AG04449 (cell line): Measurements from ENCODE around the gene B3GNT2.
"Not testable (repeated sequence)": the region's sequence is repeated elsewhere in the genome, so short reads cannot be mapped to it uniquely, and the experiment has no call there.

Experiments used
- CTCF ChIA-PET: fragments of 350-600 bp; formaldehyde crosslinking; extraction: SDS; loops from one replicate; lab custom pipeline; 2021; ENCODE audit warnings: antibody characterized with exemption; lab: Yijun Ruan, JAX
- POLR2A ChIA-PET: fragments of 400-600, 350-600 bp; formaldehyde crosslinking; extraction: SDS; loops from one replicate; lab custom pipeline; 2020; ENCODE audit warnings: antibody characterized with exemption, inconsistent platforms; lab: Yijun Ruan, JAX
- DNase-seq: peaks from one replicate; pipeline ENCODE4 v3.0.0-alpha.2; 2010; ENCODE audit warnings: low read depth, low spot score
- H3K4me3 ChIP-seq: 2 replicates; pipeline ENCODE4 v1.5.1; 2011; ENCODE audit warnings: low read depth, mild to moderate bottlenecking, control low read depth, low read length
- CTCF ChIP-seq: IDR thresholded peaks from one replicate; pipeline ENCODE4 v1.5.1; 2011; ENCODE audit warnings: mild to moderate bottlenecking, moderate library complexity, low read length, control low read depth, inconsistent platforms; ENCODE audit not compliant: insufficient read depth; ENCODE audit errors: missing control alignments

B3GNT2 gene

GRCh38 chr2:62192811-62193210 lies 3.1 kb upstream of the B3GNT2 start:
- H3K4me3 ChIP-seq = no peak overlapping the region
- POLR2A ChIA-PET = no interaction called here
- DNase-seq = no peak
- CTCF ChIA-PET = no interaction called here
- TF ChIP-seq CTCF = no peak

GRCh38 chr2:62194558-62195420 lies 1.1 kb upstream of the B3GNT2 start:
- peak overlapping the region; percentile 90 for H3K4me3 ChIP-seq
- CTCF ChIA-PET = interaction anchor here (1.0 kb wide), 1 partner anchor 11 kb away, joined by 3 read pairs; no protein-coding TSS in a partner anchor
- no peak for TF ChIP-seq CTCF

GRCh38 chr2:62196278-62196901 lies 475 bp downstream of the B3GNT2 start:
- DNase-seq = no peak
- peak overlapping the region; percentile 90 for H3K4me3 ChIP-seq
- CTCF ChIA-PET = interaction anchor here (0.6 to 1.1 kb wide), 4 partner anchors 9 to 203 kb away, joined by 3 read pairs; no protein-coding TSS in a partner anchor
- POLR2A ChIA-PET = interaction anchor here (1.0 to 1.3 kb wide), 2 partner anchors 13 to 20 kb away, joined by 3 to 4 read pairs; no protein-coding TSS in a partner anchor
- no peak for TF ChIP-seq CTCF

More at GRCh38 chr2:62194558-62195420, 1.1 kb upstream of the B3GNT2 start:
- DNase-seq = no peak
- POLR2A ChIA-PET = interaction anchor here (0.6 to 1.0 kb wide), 2 partner anchors 10 to 15 kb away, joined by 3 read pairs; no protein-coding TSS in a partner anchor

- no peak for DNase-seq
- H3K4me3 ChIP-seq = peak overlapping the region; percentile 90
- no peak for TF ChIP-seq CTCF
- CTCF ChIA-PET = interaction anchor here (0.6 to 1.1 kb wide), 5 partner anchors 8 to 285 kb away, joined by 3 read pairs; no protein-coding TSS in a partner anchor
- POLR2A ChIA-PET = interaction anchor here (1.3 kb wide), 1 partner anchor 19 kb away, joined by 4 read pairs; no protein-coding TSS in a partner anchor
These were observed 1.4 kb downstream of the B3GNT2 start for GRCh38 chr2:62197011-62197924.

GRCh38 chr2:62197925-62198633 lies 2.2 kb downstream of the B3GNT2 start:
- H3K4me3 ChIP-seq = peak overlapping the region; percentile 90
- TF ChIP-seq CTCF = no peak
- no peak for DNase-seq
- ChIA-PET POLR2A (interaction anchor here (0.6 to 1.3 kb wide), 2 partner anchors 18 to 293 kb away, joined by 3 to 4 read pairs; no protein-coding TSS in a partner anchor), CTCF (interaction anchor here (0.7 to 1.1 kb wide), 2 partner anchors 8 to 286 kb away, joined by 3 read pairs; no protein-coding TSS in a partner anchor)

GRCh38 chr2:62198854-62199253 lies 2.9 kb downstream of the B3GNT2 start:
- CTCF ChIA-PET, H3K4me3 ChIP-seq, DNase-seq: not testable (repeated sequence)
- POLR2A ChIA-PET = interaction anchor here (0.6 kb wide), 1 partner anchor 294 kb away, joined by 3 read pairs; no protein-coding TSS in a partner anchor
